GM18868 (cell line): ENCODE data around the gene INPP5A.

Experiments
- ATAC-seq: cut with Tn5 transposase; IDR thresholded peaks from one replicate; pipeline ENCODE4 v1.9.1; 2021; ENCODE audit warnings: mild to moderate bottlenecking, moderate library complexity; ENCODE audit not compliant: unreplicated experiment

The INPP5A gene

GRCh38 chr10:132626019-132626760 lies 88.6 kb downstream of the INPP5A start:
- ATAC-seq, result no peak

GRCh38 chr10:132626761-132627665 lies 89.4 kb downstream of the INPP5A start:
- ATAC-seq, result no peak

GRCh38 chr10:132627666-132628531 lies 90.3 kb downstream of the INPP5A start:
- ATAC-seq, result no peak

GRCh38 chr10:132628966-132629900 lies 91.6 kb downstream of the INPP5A start:
- no peak for ATAC-seq

- no peak for ATAC-seq
These were observed 92.6 kb downstream of the INPP5A start for GRCh38 chr10:132630156-132630555.

GRCh38 chr10:132630666-132631337 lies 93.2 kb downstream of the INPP5A start:
- no peak for ATAC-seq

GRCh38 chr10:132631338-132631735 lies 93.8 kb downstream of the INPP5A start:
- ATAC-seq, result no peak

GRCh38 chr10:132632091-132632561 lies 94.5 kb downstream of the INPP5A start:
- ATAC-seq, result no peak

GRCh38 chr10:132632851-132633684 lies 95.5 kb downstream of the INPP5A start:
- ATAC-seq, result no peak

GRCh38 chr10:132634241-132634946 lies 96.8 kb downstream of the INPP5A start:
- no peak for ATAC-seq

- ATAC-seq, result no peak
These were observed 97.3 kb downstream of the INPP5A start for GRCh38 chr10:132634947-132635271.

- no peak for ATAC-seq
These were observed 98.8 kb downstream of the INPP5A start for GRCh38 chr10:132636358-132636757.

GRCh38 chr10:132637477-132638129 lies 100.0 kb downstream of the INPP5A start:
- ATAC-seq, result peak; percentile 61

GRCh38 chr10:132638130-132638515 lies 100.5 kb downstream of the INPP5A start:
- peak; percentile 16 for ATAC-seq

- no peak for ATAC-seq
These were observed 101.9 kb downstream of the INPP5A start for GRCh38 chr10:132639470-132639869.

GRCh38 chr10:132640326-132641125 lies 102.9 kb downstream of the INPP5A start:
- no peak for ATAC-seq

GRCh38 chr10:132641401-132641800 lies 103.8 kb downstream of the INPP5A start:
- no peak for ATAC-seq
